ENCODE results near the gene ZCCHC2. TPM values are rescaled to one million over a fixed set of nuclear protein-coding genes. Genes with fewer than 3 reads are reported as not detected.

Gene ZCCHC2
- total RNA-seq, 4 donors from 2014 or later = 16.8 to 30.8 (median 22.7) TPM

DNA sequence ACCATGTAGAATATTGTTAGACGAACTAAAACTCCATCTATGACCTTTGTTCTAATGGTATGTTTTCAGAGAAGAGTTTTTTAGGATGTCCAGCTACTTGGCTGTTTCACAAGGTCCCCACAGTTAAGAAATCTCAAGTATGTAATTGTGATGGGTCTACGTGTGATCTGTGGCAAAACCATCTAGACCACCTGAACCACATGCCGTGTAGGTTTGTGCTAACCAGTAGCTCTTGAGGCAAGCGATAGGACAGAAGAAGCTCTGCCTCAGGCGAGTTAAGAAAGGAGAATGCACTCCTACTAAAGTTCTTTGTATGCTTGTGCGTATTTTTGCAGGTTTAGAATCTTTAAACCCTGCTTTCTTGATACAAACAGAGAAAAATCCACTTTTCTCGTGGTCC is 13.2 kb downstream of the ZCCHC2 start:
- TF ChIP-seq POLR2AphosphoS5 (IDR thresholded peaks at IDR 0.05) (no peak), POLR2A (IDR thresholded peaks at IDR 0.05) (no peak), EP300 (IDR thresholded peaks at IDR 0.05) (no peak), CTCF (IDR thresholded peaks at IDR 0.05) (no peak)
- H3K4me1 ChIP-seq = peaks cover 0 to 54% (median 0%) of the 10 kb centered on the region in 3 donors
- H3K9me3 ChIP-seq = no peaks in the 10 kb centered on the region
- H3K36me3 ChIP-seq = peaks cover 0 to 15% of the 10 kb centered on the region in 2 donors
- H3K27ac ChIP-seq = no peak overlapping the region
- H3K27me3 ChIP-seq = no peaks in the 10 kb centered on the region
- ATAC-seq = no peak
- no peak overlapping the region for H3K4me3 ChIP-seq
- 87 to 94% methylated on average over 5 to 7 of the region's 7 CpGs for WGBS, 2 donors (ENCODE audit: low coverage in 1 of 2)

DNA sequence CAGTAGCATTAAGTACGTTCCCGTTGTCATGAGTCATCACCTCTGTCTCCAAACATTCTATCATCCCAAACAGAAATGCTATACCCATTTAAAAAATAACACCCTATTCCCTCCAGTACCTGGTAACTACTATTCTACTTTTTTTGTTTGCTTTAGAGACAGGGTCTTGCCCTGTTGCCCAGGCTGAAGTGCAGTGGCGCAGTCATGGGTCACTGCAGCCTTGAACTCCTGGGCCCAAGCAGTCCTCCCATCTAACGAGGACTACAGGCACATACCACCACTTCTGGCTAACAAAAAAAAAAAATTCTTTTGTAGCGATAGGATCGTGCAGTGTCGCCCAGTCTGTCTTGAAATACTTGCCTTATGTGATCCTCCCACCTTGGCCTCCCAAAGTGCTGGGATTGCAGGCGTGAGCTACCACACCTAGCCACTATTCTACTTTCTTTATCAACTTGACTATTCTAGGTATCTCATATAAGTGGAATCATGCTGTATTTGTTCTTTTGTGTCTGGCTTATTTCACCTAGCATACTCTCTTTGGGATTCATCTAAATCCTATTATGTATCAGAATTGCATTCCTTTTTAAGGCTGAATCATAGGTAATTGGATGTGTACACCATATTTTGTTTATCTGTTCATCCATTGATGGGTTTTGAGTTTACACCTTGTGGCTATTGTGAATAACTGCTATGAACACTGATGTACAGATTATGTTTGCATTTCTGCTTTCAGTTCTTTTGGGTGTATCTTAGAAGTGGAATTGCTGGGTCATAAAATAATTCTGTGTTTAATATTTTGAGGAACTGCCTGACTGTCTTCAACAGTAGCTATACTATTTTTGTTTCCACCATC is 14.4 kb downstream of the ZCCHC2 start:
- Histone ChIP-seq H3K4me1 (peaks cover 0 to 43% (median 0%) of the 10 kb centered on the region in 3 donors), H3K27me3 (no peaks in the 10 kb centered on the region), H3K27ac (no peak overlapping the region), H3K4me3 (no peak overlapping the region), H3K9me3 (no peaks in the 10 kb centered on the region), H3K36me3 (peaks cover 0 to 21% of the 10 kb centered on the region in 2 donors)
- TF ChIP-seq POLR2A (IDR thresholded peaks at IDR 0.05) (no peak), POLR2AphosphoS5 (IDR thresholded peaks at IDR 0.05) (no peak), CTCF (IDR thresholded peaks at IDR 0.05) (no peak), EP300 (IDR thresholded peaks at IDR 0.05) (no peak)
- ATAC-seq = no peak
- WGBS, 2 donors (ENCODE audit: low coverage in 1 of 2) = 93 to 98% methylated on average over 6 to 7 of the region's 8 CpGs

GRCh38 chr18:62537946-62538345 is 15.1 kb downstream of the ZCCHC2 start:
- Histone ChIP-seq H3K4me1 (peaks cover 0 to 41% (median 0%) of the 10 kb centered on the region in 3 donors), H3K27ac (no peak overlapping the region), H3K9me3 (no peaks in the 10 kb centered on the region), H3K4me3 (no peak overlapping the region), H3K36me3 (peaks cover 0 to 28% of the 10 kb centered on the region in 2 donors), H3K27me3 (no peaks in the 10 kb centered on the region)
- no peak for ATAC-seq
- 94% methylated on average over 4 of the region's 4 CpGs; no CpG with 5 or more reads in 1 of the 2 donors for WGBS, 2 donors (ENCODE audit: low coverage in 1 of 2)
- TF ChIP-seq POLR2AphosphoS5 (IDR thresholded peaks at IDR 0.05) = no peak
- no peak for TF ChIP-seq EP300 (IDR thresholded peaks at IDR 0.05)
- no peak for TF ChIP-seq CTCF (IDR thresholded peaks at IDR 0.05)
- TF ChIP-seq POLR2A (IDR thresholded peaks at IDR 0.05) = no peak

GRCh38 chr18:62538881-62539280 is 16.1 kb downstream of the ZCCHC2 start:
- no peak for ATAC-seq
- TF ChIP-seq EP300 (IDR thresholded peaks at IDR 0.05) = no peak
- no peak for TF ChIP-seq CTCF (IDR thresholded peaks at IDR 0.05)
- TF ChIP-seq POLR2A (IDR thresholded peaks at IDR 0.05) = no peak
- no peak for TF ChIP-seq POLR2AphosphoS5 (IDR thresholded peaks at IDR 0.05)

More at GRCh38 chr18:62538881-62539280, 16.1 kb downstream of the ZCCHC2 start:
- no peak overlapping the region for H3K4me3 ChIP-seq
- H3K4me1 ChIP-seq = peaks cover 0 to 33% (median 0%) of the 10 kb centered on the region in 3 donors
- no peaks in the 10 kb centered on the region for H3K27me3 ChIP-seq
- no peak overlapping the region for H3K27ac ChIP-seq
- H3K36me3 ChIP-seq = peaks cover 0 to 37% of the 10 kb centered on the region in 2 donors
- no peaks in the 10 kb centered on the region for H3K9me3 ChIP-seq
- WGBS, 2 donors (ENCODE audit: low coverage in 1 of 2) = 86 to 90% methylated on average over 3 of the region's 3 CpGs
